ENCODE results near the gene CARM1. TPM values are rescaled to one million over a fixed set of nuclear protein-coding genes. Genes with fewer than 3 reads are reported as not detected.

CARM1 gene
- total and polyA plus RNA-seq, 2 of the 13 experiments (the other 11 are each of a cell fraction or from before 2014, with no cell fraction given), result 27.6 to 55.8 TPM

GRCh38 chr19:10961073-10961860 lies 89.9 kb downstream of the CARM1 start (continued):
- no peak for TF ChIP-seq SKI (IDR thresholded peaks at IDR 0.05; ENCODE audit: partially characterized antibody)
- TF ChIP-seq RXRB (CRISPR knock-in tag; IDR thresholded peaks at IDR 0.05; ENCODE audit: borderline replicate concordance), result no peak
- 0 out of 2 replicates have a peak, but pooled peaks have one; percentile 8 for TF ChIP-seq ZNF546 (CRISPR knock-in tag; conservative IDR thresholded peaks at IDR 0.05)
- 0 out of 2 replicates have a peak, but pooled peaks have one; percentile 34 for TF ChIP-seq ZNF891 (CRISPR knock-in tag; IDR thresholded peaks at IDR 0.05)
- TF ChIP-seq ZNF205 (CRISPR knock-in tag; IDR thresholded peaks at IDR 0.05), result no peak
- TF ChIP-seq ZNF430 (CRISPR knock-in tag; IDR thresholded peaks at IDR 0.05), result 0 out of 2 replicates have a peak, but pooled peaks have one; percentile 48
- no peak for TF ChIP-seq NONO (IDR thresholded peaks at IDR 0.05)
- TF ChIP-seq NONO (CRISPR knock-in tag; conservative IDR thresholded peaks at IDR 0.05), result 0 out of 2 replicates have a peak, but pooled peaks have one; percentile 31
- TF ChIP-seq IRF1 (CRISPR knock-in tag; IDR thresholded peaks at IDR 0.05; ENCODE audit: low read depth), result peak; percentile 57; the same call in 1 of the 2 replicates
- TF ChIP-seq, protein P1, sequence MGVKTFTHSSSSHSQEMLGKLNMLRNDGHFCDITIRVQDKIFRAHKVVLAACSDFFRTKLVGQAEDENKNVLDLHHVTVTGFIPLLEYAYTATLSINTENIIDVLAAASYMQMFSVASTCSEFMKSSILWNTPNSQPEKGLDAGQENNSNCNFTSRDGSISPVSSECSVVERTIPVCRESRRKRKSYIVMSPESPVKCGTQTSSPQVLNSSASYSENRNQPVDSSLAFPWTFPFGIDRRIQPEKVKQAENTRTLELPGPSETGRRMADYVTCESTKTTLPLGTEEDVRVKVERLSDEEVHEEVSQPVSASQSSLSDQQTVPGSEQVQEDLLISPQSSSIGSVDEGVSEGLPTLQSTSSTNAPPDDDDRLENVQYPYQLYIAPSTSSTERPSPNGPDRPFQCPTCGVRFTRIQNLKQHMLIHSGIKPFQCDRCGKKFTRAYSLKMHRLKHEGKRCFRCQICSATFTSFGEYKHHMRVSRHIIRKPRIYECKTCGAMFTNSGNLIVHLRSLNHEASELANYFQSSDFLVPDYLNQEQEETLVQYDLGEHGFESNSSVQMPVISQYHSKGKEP (CRISPR knock-in tag; IDR thresholded peaks at IDR 0.05), result no peak
- TF ChIP-seq HCFC1 (IDR thresholded peaks at IDR 0.05; ENCODE audit: low read depth, low read length), result no peak
- peak; percentile 35; the same call in 1 of the 2 replicates for TF ChIP-seq PHF8 (CRISPR knock-in tag; IDR thresholded peaks at IDR 0.05)
- peak; percentile 10 for TF ChIP-seq HNRNPLL (IDR thresholded peaks at IDR 0.05; ENCODE audit: low read depth, low read length, poor library complexity, severe bottlenecking)
- TF ChIP-seq NR1H2 (CRISPR knock-in tag; IDR thresholded peaks at IDR 0.05; ENCODE audit: borderline replicate concordance, low read depth), result no peak
- TF ChIP-seq ZBTB14 (CRISPR knock-in tag; IDR thresholded peaks at IDR 0.05), result peak; percentile 78
- TF ChIP-seq NKX3-1 (CRISPR knock-in tag; IDR thresholded peaks at IDR 0.05), result 0 out of 2 replicates have a peak, but pooled peaks have one; percentile 27
- TF ChIP-seq ZFP82 (CRISPR knock-in tag; IDR thresholded peaks at IDR 0.05; ENCODE audit: borderline replicate concordance), result 0 out of 2 replicates have a peak, but pooled peaks have one; percentile 63
- TF ChIP-seq YY1 (IDR thresholded peaks at IDR 0.05; ENCODE audit: insufficient read depth, insufficient replicate concordance, low read depth, low read length), result no peak
- peak; percentile 46; the same call in 1 of the 2 replicates for TF ChIP-seq ARID4A (CRISPR knock-in tag; IDR thresholded peaks at IDR 0.05; ENCODE audit: borderline replicate concordance)
- TF ChIP-seq, protein P2, sequence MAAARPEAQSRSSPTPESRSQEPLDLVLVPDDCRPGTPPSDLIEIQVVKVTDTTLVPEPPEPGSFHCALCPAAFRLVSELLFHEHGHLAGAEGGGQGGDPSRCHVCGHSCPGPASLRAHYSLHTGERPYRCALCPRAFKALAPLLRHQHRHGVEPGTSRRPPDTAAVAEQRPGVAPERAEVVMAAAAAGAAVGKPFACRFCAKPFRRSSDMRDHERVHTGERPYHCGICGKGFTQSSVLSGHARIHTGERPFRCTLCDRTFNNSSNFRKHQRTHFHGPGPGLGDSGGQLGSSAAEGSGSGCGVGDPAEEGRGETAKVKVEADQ (CRISPR knock-in tag; IDR thresholded peaks at IDR 0.05; ENCODE audit: borderline replicate concordance), result peak; percentile 12; the same call in 1 of the 2 replicates
